ENCODE data around the gene GRM8. TPM values are rescaled to one million over a fixed set of nuclear protein-coding genes. Genes with fewer than 3 reads are reported as not detected.

GRM8 gene
- total RNA-seq, 4 donors from 2014 or later, result not detected

- DNase-seq (ENCODE audit: low spot score in 2 of 2), result no peak
- no peaks in the 10 kb centered on the region for H3K4me1 ChIP-seq
- no peaks in the 10 kb centered on the region for H3K27me3 ChIP-seq
- WGBS, result 83% methylated on average over 1 of the region's 1 CpG
- H3K9me3 ChIP-seq, result no peaks in the 10 kb centered on the region
- no peak overlapping the region for H3K27ac ChIP-seq
- TF ChIP-seq POLR2AphosphoS5 (IDR thresholded peaks at IDR 0.05) (no peak), EP300 (IDR thresholded peaks at IDR 0.05) (no peak)
- TF ChIP-seq, protein P1, sequence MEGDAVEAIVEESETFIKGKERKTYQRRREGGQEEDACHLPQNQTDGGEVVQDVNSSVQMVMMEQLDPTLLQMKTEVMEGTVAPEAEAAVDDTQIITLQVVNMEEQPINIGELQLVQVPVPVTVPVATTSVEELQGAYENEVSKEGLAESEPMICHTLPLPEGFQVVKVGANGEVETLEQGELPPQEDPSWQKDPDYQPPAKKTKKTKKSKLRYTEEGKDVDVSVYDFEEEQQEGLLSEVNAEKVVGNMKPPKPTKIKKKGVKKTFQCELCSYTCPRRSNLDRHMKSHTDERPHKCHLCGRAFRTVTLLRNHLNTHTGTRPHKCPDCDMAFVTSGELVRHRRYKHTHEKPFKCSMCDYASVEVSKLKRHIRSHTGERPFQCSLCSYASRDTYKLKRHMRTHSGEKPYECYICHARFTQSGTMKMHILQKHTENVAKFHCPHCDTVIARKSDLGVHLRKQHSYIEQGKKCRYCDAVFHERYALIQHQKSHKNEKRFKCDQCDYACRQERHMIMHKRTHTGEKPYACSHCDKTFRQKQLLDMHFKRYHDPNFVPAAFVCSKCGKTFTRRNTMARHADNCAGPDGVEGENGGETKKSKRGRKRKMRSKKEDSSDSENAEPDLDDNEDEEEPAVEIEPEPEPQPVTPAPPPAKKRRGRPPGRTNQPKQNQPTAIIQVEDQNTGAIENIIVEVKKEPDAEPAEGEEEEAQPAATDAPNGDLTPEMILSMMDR (IDR thresholded peaks at IDR 0.05), result no peak
- H3K4me3 ChIP-seq, result no peak overlapping the region
- H3K36me3 ChIP-seq, result no peaks in the 10 kb centered on the region
Observed at GRCh38 chr7:126996659-126997058, 256.1 kb downstream of the GRM8 start.

DNA sequence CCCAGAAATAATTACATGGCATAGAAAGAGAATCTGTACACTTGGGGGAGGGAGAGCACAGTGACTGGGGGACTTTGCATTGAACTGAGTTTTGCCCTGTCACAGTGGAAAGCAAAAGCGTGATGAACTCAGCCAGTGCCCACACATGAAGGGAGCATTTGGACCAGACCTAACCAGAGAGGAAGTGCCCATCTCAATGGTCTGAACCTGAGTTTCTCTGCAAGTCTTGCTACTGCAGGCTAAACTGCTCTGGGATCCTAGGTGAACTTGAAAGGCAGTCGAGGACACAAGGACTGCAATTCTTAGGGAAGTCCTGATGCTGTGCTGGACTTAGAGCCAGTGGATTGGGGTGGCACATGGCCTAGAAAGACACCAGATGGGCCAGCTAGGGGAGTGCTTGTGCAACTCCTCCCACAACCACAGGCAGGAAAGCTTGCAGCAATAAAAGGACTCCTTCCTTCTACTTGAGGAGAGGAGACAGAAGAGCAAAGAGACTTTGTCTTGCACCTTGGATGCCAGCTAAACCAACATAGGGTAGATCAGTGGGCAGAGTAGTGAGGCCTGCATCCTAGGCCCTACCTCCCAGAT, 259.0 kb downstream of the GRM8 start:
- H3K4me3 ChIP-seq, result no peak overlapping the region
- TF ChIP-seq POLR2A (IDR thresholded peaks at IDR 0.05) (no peak), EP300 (IDR thresholded peaks at IDR 0.05) (no peak)
- DNase-seq (ENCODE audit: low spot score in 2 of 2), result no peak
- no peak overlapping the region for H3K27ac ChIP-seq
- WGBS, result 85% methylated on average over 1 of the region's 2 CpGs
- no peaks in the 10 kb centered on the region for H3K4me1 ChIP-seq
- H3K36me3 ChIP-seq, result no peaks in the 10 kb centered on the region
- no peaks in the 10 kb centered on the region for H3K27me3 ChIP-seq
- no peaks in the 10 kb centered on the region for H3K9me3 ChIP-seq

DNA sequence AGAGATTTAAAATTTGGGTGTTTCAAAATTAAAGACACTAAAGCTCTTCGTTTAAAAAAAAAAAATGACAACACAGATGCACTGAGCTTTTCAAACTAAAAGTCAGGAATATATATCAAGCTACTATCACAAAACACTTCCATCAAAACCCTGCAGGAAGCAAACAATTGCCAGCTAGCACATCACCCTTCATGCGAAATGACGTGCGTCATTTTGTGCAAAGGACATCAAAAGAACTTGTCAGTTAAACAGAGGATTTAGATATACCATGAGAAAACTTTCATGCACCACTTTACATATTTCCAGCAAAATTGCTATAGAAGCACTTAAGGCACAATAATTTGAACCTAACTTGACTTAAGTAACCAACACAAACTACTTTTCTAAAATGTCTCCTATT, 264.7 kb downstream of the GRM8 start:
- 86% methylated on average over 4 of the region's 4 CpGs for WGBS
- no peaks in the 10 kb centered on the region for H3K27me3 ChIP-seq

DNA sequence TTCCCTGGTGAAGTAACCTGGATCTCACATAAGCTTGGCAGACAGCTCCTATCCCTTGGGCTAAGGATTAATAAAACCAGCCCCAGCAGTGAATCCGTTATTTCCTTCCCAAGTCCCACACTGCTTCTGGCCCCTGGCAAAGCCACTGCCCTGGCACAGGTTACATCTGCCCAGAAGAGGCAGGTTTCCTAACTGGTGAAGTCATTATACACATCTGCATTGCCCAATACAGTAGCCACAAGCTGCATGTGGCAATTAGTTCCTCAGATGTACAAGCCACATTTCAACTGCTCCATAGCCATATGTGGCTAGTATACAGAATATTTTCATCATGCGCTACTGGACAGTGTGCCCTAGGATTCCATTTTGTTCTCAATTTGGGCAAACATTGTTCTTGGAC, 273.0 kb downstream of the GRM8 start:
- Histone ChIP-seq H3K27ac (no peak overlapping the region), H3K4me3 (no peak overlapping the region), H3K27me3 (no peaks in the 10 kb centered on the region), H3K36me3 (no peaks in the 10 kb centered on the region), H3K4me1 (no peaks in the 10 kb centered on the region), H3K9me3 (no peaks in the 10 kb centered on the region)
- 61% methylated on average over 2 of the region's 2 CpGs for WGBS
- no peak for TF ChIP-seq EP300 (IDR thresholded peaks at IDR 0.05)
- no peak for DNase-seq (ENCODE audit: low spot score in 2 of 2)

More for the DNA sequence above, 264.7 kb downstream of the GRM8 start:
- Histone ChIP-seq H3K4me1 (no peaks in the 10 kb centered on the region), H3K4me3 (no peak overlapping the region), H3K27ac (no peak overlapping the region), H3K36me3 (no peaks in the 10 kb centered on the region), H3K9me3 (no peaks in the 10 kb centered on the region)
- no peak for DNase-seq (ENCODE audit: low spot score in 2 of 2)
- TF ChIP-seq POLR2AphosphoS5 (IDR thresholded peaks at IDR 0.05) (no peak), EP300 (IDR thresholded peaks at IDR 0.05) (no peak), POLR2A (IDR thresholded peaks at IDR 0.05) (no peak)
- TF ChIP-seq, protein P1 (IDR thresholded peaks at IDR 0.05), result no peak

DNA sequence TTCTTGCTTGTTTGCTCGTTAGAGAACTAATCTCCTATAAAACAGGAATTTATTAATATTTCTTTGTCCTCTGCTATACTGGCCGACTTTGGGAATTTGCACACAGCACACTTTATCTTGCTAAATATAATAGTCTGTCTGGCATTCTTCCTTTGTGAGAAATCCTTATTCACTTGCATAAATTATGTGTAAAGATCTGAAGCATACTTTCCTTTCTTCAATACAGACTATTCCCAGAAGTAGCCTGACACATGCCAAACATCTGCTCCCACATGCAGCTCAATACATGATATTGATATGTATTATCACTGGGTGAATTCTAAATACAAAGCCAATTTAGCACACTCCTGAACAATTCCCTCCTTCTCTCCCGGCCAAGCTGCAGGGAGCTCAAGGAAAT, 273.9 kb downstream of the GRM8 start:
- TF ChIP-seq POLR2AphosphoS5 (IDR thresholded peaks at IDR 0.05) (no peak), POLR2A (IDR thresholded peaks at IDR 0.05) (no peak), EP300 (IDR thresholded peaks at IDR 0.05) (no peak)
- TF ChIP-seq, protein P1 (IDR thresholded peaks at IDR 0.05), result no peak
- H3K4me1 ChIP-seq, result no peaks in the 10 kb centered on the region
- 50% methylated on average over 3 of the region's 3 CpGs for WGBS
- H3K27ac ChIP-seq, result no peak overlapping the region
- no peak overlapping the region for H3K4me3 ChIP-seq
- no peaks in the 10 kb centered on the region for H3K36me3 ChIP-seq
- no peak for DNase-seq (ENCODE audit: low spot score in 2 of 2)
- no peaks in the 10 kb centered on the region for H3K27me3 ChIP-seq
- no peaks in the 10 kb centered on the region for H3K9me3 ChIP-seq

DNA sequence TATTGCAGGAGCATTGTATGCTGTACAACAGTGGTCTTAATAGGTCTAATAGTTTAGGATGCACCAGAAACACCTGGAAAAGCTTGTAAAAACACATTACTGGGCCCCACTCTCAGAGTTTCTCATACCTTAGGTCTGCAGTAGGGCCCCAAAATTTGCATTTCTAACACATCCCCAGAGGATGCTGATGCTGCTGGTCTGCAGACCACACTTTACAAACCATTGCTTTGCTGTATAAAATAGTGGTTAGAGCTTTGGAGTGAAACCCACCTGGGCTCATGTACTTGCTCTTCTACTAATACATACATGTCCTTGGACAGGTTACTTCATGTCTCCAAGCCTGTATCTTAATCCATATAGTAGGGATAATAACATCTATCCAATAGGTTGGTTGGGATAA, 279.7 kb downstream of the GRM8 start:
- H3K9me3 ChIP-seq, result no peaks in the 10 kb centered on the region
- no peaks in the 10 kb centered on the region for H3K36me3 ChIP-seq
- no peaks in the 10 kb centered on the region for H3K27me3 ChIP-seq
- H3K4me3 ChIP-seq, result no peak overlapping the region
- no peaks in the 10 kb centered on the region for H3K4me1 ChIP-seq
- no peak overlapping the region for H3K27ac ChIP-seq
- TF ChIP-seq POLR2AphosphoS5 (IDR thresholded peaks at IDR 0.05) (no peak), EP300 (IDR thresholded peaks at IDR 0.05) (no peak), POLR2A (IDR thresholded peaks at IDR 0.05) (no peak)
- TF ChIP-seq, protein P1 (IDR thresholded peaks at IDR 0.05), result no peak
- DNase-seq (ENCODE audit: low spot score in 2 of 2), result no peak

Measured in suprapubic skin (tissue), 4 donors.